Progenitor cell of endocrine pancreas (in vitro differentiated cells): Measurements from ENCODE around the gene OMP. TPM values are rescaled to one million over a fixed set of nuclear protein-coding genes. Genes with fewer than 3 reads are reported as not detected.

Source experiments
- DNase-seq: peaks from one replicate; pipeline ENCODE4 v3.0.0; 2021; ENCODE audit warnings: low spot score; ENCODE audit not compliant: unreplicated experiment
- H3K27ac Mint-ChIP-seq: 2 replicates; pipeline ENCODE4 v1.8.0; 2021; ENCODE audit warnings: mild to moderate bottlenecking, moderate library complexity, mixed read lengths
- H3K27me3 Mint-ChIP-seq: 2 replicates; pipeline ENCODE4 v1.8.0; 2021; ENCODE audit warnings: mixed read lengths
- H3K36me3 Mint-ChIP-seq: 2 replicates; pipeline ENCODE4 v1.8.0; 2022; ENCODE audit warnings: mixed read lengths; ENCODE audit not compliant: insufficient read depth
- H3K4me1 Mint-ChIP-seq: 2 replicates; pipeline ENCODE4 v1.8.0; 2021; ENCODE audit warnings: low read depth, mixed read lengths
- H3K4me3 Mint-ChIP-seq: 2 replicates; pipeline ENCODE4 v1.8.0; 2021; ENCODE audit warnings: low read depth, mild to moderate bottlenecking, moderate library complexity, mixed read lengths
- H3K9me3 Mint-ChIP-seq: 2 replicates; pipeline ENCODE4 v1.8.0; 2021; ENCODE audit warnings: low read depth, mixed read lengths
- total RNA-seq: library from RNA; stranded (reverse); gene quantifications from 2 replicates; pipeline ENCODE4 v1.2.1, GENCODE V29; 2021
- TF ChIP-seq, protein P1 (sequence below): fragments of 200-600 bp; sonication (generic); IDR thresholded peaks from one replicate; pipeline ENCODE4 v1.5.0; 2021; ENCODE audit warnings: antibody characterized with exemption, mild to moderate bottlenecking; ENCODE audit not compliant: unreplicated experiment

OMP gene
- total RNA-seq, 1 donor from 2014 or later, result not detected

DNA sequence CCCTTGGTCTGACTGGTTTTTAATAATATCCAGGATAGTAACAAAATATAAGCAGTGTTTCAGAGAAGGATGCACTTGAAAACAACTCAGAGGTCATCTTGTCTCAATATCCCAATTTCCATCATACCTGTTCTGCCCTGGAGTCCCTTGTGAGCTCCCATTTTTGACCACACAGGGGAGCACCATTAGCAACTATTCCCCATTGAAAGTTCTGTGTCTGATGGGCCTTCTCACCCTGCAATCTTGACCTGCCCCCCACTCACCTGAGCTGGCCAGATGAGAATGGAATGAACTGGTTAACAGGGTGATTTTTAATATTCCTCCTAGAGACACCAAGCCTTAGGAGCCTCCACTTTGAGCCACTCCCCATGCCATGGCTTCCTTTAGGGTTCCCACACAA is 39.7 kb upstream of the OMP start:
- Mint-ChIP-seq H3K4me3 (no peak overlapping the region), H3K27me3 (peaks cover 9% of the 10 kb centered on the region), H3K27ac (no peak overlapping the region), H3K36me3 (no peaks in the 10 kb centered on the region), H3K4me1 (peaks cover 14% of the 10 kb centered on the region), H3K9me3 (peaks cover 10% of the 10 kb centered on the region)
- TF ChIP-seq, protein P1, sequence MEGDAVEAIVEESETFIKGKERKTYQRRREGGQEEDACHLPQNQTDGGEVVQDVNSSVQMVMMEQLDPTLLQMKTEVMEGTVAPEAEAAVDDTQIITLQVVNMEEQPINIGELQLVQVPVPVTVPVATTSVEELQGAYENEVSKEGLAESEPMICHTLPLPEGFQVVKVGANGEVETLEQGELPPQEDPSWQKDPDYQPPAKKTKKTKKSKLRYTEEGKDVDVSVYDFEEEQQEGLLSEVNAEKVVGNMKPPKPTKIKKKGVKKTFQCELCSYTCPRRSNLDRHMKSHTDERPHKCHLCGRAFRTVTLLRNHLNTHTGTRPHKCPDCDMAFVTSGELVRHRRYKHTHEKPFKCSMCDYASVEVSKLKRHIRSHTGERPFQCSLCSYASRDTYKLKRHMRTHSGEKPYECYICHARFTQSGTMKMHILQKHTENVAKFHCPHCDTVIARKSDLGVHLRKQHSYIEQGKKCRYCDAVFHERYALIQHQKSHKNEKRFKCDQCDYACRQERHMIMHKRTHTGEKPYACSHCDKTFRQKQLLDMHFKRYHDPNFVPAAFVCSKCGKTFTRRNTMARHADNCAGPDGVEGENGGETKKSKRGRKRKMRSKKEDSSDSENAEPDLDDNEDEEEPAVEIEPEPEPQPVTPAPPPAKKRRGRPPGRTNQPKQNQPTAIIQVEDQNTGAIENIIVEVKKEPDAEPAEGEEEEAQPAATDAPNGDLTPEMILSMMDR, result no peak
- DNase-seq, result no peak

DNA sequence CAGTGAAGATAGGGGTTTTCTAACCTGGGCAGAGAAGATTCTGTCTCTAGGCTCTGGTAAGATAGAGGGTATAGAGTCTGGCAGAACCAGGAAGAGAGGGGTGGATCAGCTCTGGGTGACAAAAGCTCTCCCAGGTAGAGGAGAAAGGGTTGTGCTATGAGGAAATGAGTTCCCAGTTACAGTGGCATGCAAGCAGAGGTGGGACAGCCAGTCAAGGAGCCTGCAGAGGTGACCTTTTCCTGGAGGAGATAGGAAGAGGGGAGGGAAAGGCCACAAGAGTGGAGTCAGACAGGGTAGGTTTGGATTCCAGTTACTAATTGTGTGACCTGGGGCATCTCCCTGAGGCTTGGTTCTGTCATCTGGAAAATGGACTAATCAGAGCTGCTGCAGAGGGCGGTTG is 39.2 kb upstream of the OMP start:
- TF ChIP-seq, protein P1, result no peak

DNA sequence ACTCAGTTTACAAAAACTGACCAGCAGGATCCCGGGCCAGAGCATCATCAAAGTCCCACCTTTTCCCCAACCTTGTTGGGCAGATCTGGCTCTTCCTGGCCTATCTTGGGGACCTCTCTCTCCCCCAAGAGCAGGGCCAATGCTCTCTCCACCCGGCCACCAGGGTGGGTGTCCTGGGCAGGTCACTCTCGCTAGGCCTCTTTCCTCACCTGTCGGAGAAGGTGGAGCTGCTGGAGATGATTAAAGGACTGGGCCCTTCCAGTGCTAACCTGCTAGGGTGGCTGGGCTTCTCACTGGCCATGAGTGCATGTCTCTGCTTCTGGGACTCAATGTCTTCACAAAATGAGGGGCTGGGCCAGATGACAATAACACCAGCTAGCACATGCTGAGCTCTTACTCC is 38.8 kb upstream of the OMP start:
- no peak for DNase-seq
- Mint-ChIP-seq H3K36me3 (no peaks in the 10 kb centered on the region), H3K9me3 (peaks cover 10% of the 10 kb centered on the region), H3K27ac (no peak overlapping the region), H3K4me1 (peaks cover 14% of the 10 kb centered on the region), H3K27me3 (peaks cover 14% of the 10 kb centered on the region), H3K4me3 (no peak overlapping the region)
- TF ChIP-seq, protein P1, result no peak

More for the DNA sequence above, 39.2 kb upstream of the OMP start:
- peaks cover 12% of the 10 kb centered on the region for H3K27me3 Mint-ChIP-seq
- peaks cover 10% of the 10 kb centered on the region for H3K9me3 Mint-ChIP-seq
- DNase-seq, result no peak
- H3K4me3 Mint-ChIP-seq, result no peak overlapping the region
- H3K36me3 Mint-ChIP-seq, result no peaks in the 10 kb centered on the region
- peaks cover 14% of the 10 kb centered on the region for H3K4me1 Mint-ChIP-seq
- no peak overlapping the region for H3K27ac Mint-ChIP-seq

DNA sequence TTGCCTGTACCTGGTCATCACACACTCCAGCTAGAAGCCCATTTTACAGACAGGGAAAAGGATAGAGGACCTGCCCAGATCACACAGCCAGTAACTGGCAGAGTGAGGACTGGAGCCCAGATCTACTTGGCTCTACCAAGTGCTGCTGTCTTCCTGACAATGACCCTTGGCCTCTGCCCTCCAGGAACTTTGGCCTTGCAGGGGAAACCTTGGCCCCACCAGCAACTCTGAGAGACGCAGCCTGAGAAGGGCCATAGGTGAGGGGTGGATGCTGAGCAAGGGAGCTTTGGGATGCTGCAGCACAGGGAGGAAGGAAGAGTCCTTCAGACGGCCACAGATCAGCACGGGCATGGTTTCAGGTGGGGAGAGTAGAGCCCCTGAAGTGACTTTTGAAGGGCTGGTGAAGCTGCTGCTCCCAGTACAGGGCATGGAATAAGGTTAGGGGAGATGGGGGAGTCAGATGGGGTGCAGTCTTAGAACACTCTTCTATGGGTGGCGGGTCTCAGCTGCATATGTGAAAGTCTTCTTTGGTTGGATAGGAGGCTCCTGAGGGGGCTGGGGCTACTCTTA is 37.9 kb upstream of the OMP start:
- TF ChIP-seq, protein P1, result no peak
- no peak for DNase-seq
- H3K4me1 Mint-ChIP-seq, result peaks cover 14% of the 10 kb centered on the region
- H3K4me3 Mint-ChIP-seq, result peak overlapping the region; percentile 19
- no peak overlapping the region for H3K27ac Mint-ChIP-seq
- peaks cover 10% of the 10 kb centered on the region for H3K9me3 Mint-ChIP-seq
- no peaks in the 10 kb centered on the region for H3K36me3 Mint-ChIP-seq
- H3K27me3 Mint-ChIP-seq, result peaks cover 19% of the 10 kb centered on the region

DNA sequence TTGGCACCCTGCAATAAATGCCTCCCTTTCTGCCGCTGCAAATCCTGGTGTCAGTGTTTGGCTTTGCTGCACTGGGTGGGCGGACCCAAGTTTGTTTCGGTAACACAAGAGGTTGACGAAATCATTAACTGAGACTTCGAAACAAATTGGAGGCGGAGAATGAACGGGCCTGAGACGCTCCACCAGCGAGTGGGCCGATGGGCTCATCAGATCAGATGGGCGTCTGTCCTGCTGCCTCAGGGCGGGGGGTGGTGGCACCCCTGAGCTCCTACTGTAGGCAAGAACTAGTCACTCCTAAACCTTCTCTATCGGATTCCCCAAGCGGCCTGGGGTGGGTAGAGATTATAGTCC is 36.8 kb upstream of the OMP start:
- peaks cover 23% of the 10 kb centered on the region for H3K27me3 Mint-ChIP-seq
- no peak for DNase-seq
- H3K4me3 Mint-ChIP-seq, result peak overlapping the region; percentile 73
- no peaks in the 10 kb centered on the region for H3K36me3 Mint-ChIP-seq
- H3K27ac Mint-ChIP-seq, result peak overlapping the region; percentile 60
- peaks cover 6% of the 10 kb centered on the region for H3K9me3 Mint-ChIP-seq
- peaks cover 14% of the 10 kb centered on the region for H3K4me1 Mint-ChIP-seq
- TF ChIP-seq, protein P1, result no peak
